B cell (primary cell): ENCODE data around the gene TBC1D20. TPM values are rescaled to one million over a fixed set of nuclear protein-coding genes. Genes with fewer than 3 reads are reported as not detected.

ENCODE experiments used
- ATAC-seq: fragments of 200-7000 bp; cut with Tn5 transposase; one replicate; pipeline ENCODE4 v1.10.0; 2021; ENCODE audit warnings: low read depth, mild to moderate bottlenecking, moderate number of reproducible peaks, moderate library complexity
- CTCF ChIA-PET: fragments of 350-600 bp; sonication (Branson Sonifier 250); formaldehyde crosslinking; loops from one replicate; lab custom pipeline; 2021; ENCODE audit warnings: antibody characterized with exemption, inconsistent platforms; lab: Charles Lee
- POLR2A ChIA-PET: fragments of 350-600 bp; sonication (Branson Sonifier 250); formaldehyde crosslinking; loops from one replicate; lab custom pipeline; 2021; ENCODE audit warnings: antibody characterized with exemption; lab: Charles Lee
- DNase-seq: peaks from one replicate; pipeline ENCODE4 v3.0.0; 2013
- H2AFZ ChIP-seq: 2 replicates; pipeline ENCODE4 v1.6.1; 2012; ENCODE audit warnings: mild to moderate bottlenecking, low read depth, low read length; ENCODE audit not compliant: insufficient read depth, poor library complexity, severe bottlenecking
- H3K27ac ChIP-seq, 2 donors: 1 replicate in 1 of 2; 2 replicates in 1 of 2; pipeline ENCODE4 v1.5.1; 2012 to 2013; ENCODE audit warnings: low read length in 2 of 2, mild to moderate bottlenecking in 2 of 2, moderate library complexity in 1 of 2
- H3K27me3 ChIP-seq, 4 experiments: fragments of 200-600 bp in 1 of 4; sonication (generic) in 1 of 4; replicated peaks in 1 of 4; 1 replicate in 2 of 4; 2 replicates in 2 of 4; pipeline versions ENCODE4 v1.6.1 to v1.7.0; 2013 to 2016; ENCODE audit warnings: low read length in 3 of 4, mild to moderate bottlenecking in 2 of 4, mixed read lengths in 1 of 4, moderate library complexity in 1 of 4; ENCODE audit not compliant: insufficient read depth in 4 of 4, control insufficient read depth in 3 of 4; ENCODE audit errors: control extremely low read depth in 1 of 4
- H3K36me3 ChIP-seq, 2 experiments: replicated peaks in 1 of 2; 1 replicate in 1 of 2; 2 replicates in 1 of 2; pipeline versions ENCODE4 v1.6.1 to v1.7.1; 2013; ENCODE audit warnings: low read length in 1 of 2; ENCODE audit not compliant: insufficient read depth in 2 of 2, control insufficient read depth in 1 of 2; ENCODE audit errors: control extremely low read depth in 1 of 2, extremely low read depth in 1 of 2
- H3K4me1 ChIP-seq, 2 donors: fragments of 200-600 bp in 1 of 2; sonication (generic) in 1 of 2; 1 replicate in 1 of 2; 2 replicates in 1 of 2; pipeline versions ENCODE4 v1.5.1 to v1.6.1; 2013 to 2017; ENCODE audit warnings: low read length in 2 of 2; ENCODE audit not compliant: control insufficient read depth in 2 of 2, insufficient read depth in 2 of 2
- H3K4me2 ChIP-seq: replicated peaks from 2 replicates; pipeline ENCODE3; 2012; ENCODE audit warnings: mild to moderate bottlenecking, low read depth, low read length; ENCODE audit not compliant: poor library complexity, severe bottlenecking
- H3K4me3 ChIP-seq, 5 experiments: fragments of 200-600 bp in 1 of 5; sonication (generic) in 1 of 5; 1 replicate in 3 of 5; 2 replicates in 2 of 5; pipeline versions ENCODE4 v1.5.1 to v1.7.0; 2011 to 2016; ENCODE audit warnings: low read length in 4 of 5, mild to moderate bottlenecking in 4 of 5, low read depth in 2 of 5, control low read depth in 1 of 5, moderate library complexity in 1 of 5; ENCODE audit not compliant: insufficient read depth in 1 of 5; ENCODE audit errors: control extremely low read depth in 1 of 5, extremely low read depth in 1 of 5
- H3K79me2 ChIP-seq: fragments of 200-600 bp; sonication (generic); one replicate; pipeline ENCODE4 v1.6.0; 2016; ENCODE audit warnings: low read length; ENCODE audit not compliant: control insufficient read depth, insufficient read depth
- H3K9ac ChIP-seq: fragments of 200-600 bp; sonication (generic); 2 replicates; pipeline ENCODE4 v1.6.1; 2017; ENCODE audit warnings: mild to moderate bottlenecking, low read length, moderate library complexity
- H3K9me3 ChIP-seq, 3 donors: one replicate each; pipeline versions ENCODE4 v1.6.1 to v1.7.1; 2013; ENCODE audit warnings: low read length in 2 of 3; ENCODE audit not compliant: control insufficient read depth in 2 of 3, insufficient read depth in 1 of 3; ENCODE audit errors: control extremely low read depth in 1 of 3
- H4K20me1 ChIP-seq: 2 replicates; pipeline ENCODE4 v1.6.0; 2012; ENCODE audit warnings: mild to moderate bottlenecking, low read length; ENCODE audit not compliant: insufficient read depth, control insufficient read depth, poor library complexity, severe bottlenecking
- H3K27ac Mint-ChIP-seq: one replicate; pipeline ENCODE4 v1.8.0; 2021; ENCODE audit warnings: mixed read lengths
- H3K27me3 Mint-ChIP-seq: one replicate; pipeline ENCODE4 v1.8.0; 2021; ENCODE audit warnings: mixed read lengths
- H3K4me1 Mint-ChIP-seq: one replicate; pipeline ENCODE4 v1.8.0; 2021; ENCODE audit warnings: mixed read lengths
- H3K4me3 Mint-ChIP-seq: one replicate; pipeline ENCODE4 v1.8.0; 2021; ENCODE audit warnings: mixed read lengths
- H3K9me3 Mint-ChIP-seq: one replicate; pipeline ENCODE4 v1.8.0; 2022; ENCODE audit warnings: mixed read lengths; ENCODE audit not compliant: insufficient read depth
- CTCF ChIP-seq: fragments of 200-600 bp; IDR thresholded peaks from one replicate; pipeline ENCODE4 v1.8.0; 2022; ENCODE audit warnings: antibody characterized with exemption, mild to moderate bottlenecking
- EZH2 ChIP-seq: IDR thresholded peaks from 2 replicates; pipeline ENCODE4 v1.6.1; 2012; ENCODE audit warnings: borderline replicate concordance, low read depth, mild to moderate bottlenecking, moderate library complexity, low read length; ENCODE audit not compliant: insufficient read depth, poor library complexity, severe bottlenecking
- WGBS: methylation state at CpG from one replicate; pipeline ENCODE4 v1.1.5; 2013; ENCODE audit warnings: missing lambda C conversion rate; ENCODE audit not compliant: insufficient coverage; 5-methylcytosine and 5-hydroxymethylcytosine counted together
- intact Hi-C: fragments of 100-400 bp; cut with micrococcal nuclease; formaldehyde crosslinking; loops from one replicate; pipeline ENCODE4 v1.10.0; 2022
- polyA plus RNA-seq: library from polyadenylated mRNA; depleted of rRNA; stranded (reverse); fragments of >200 nt; gene quantifications from 2 replicates; pipeline ENCODE4 v1.2.3, GENCODE V29; 2012
- total RNA-seq, 2 donors: library from RNA; stranded (reverse); fragments of 120-200 nt in 1 of 2; gene quantifications; 1 replicate in 1 of 2; 2 replicates in 1 of 2; pipeline versions ENCODE4 v1.2.3 to v1.2.4, GENCODE V29; 2013 to 2022

The TBC1D20 gene
- total and polyA plus RNA-seq, 2 donors (not counting 1 experiment from before 2014, with no cell fraction given) = 31.7 to 40.0 TPM

GRCh38 chr20:431012-431904 is 31.1 kb downstream of the TBC1D20 start:
- H3K27me3 Mint-ChIP-seq = no peaks in the 10 kb centered on the region
- ChIA-PET CTCF (interaction anchor here (0.6 to 1.2 kb wide), 5 partner anchors 24 to 77 kb away, joined by 3 to 9 read pairs (median 4); no protein-coding TSS in a partner anchor), POLR2A (interaction anchor here (0.5 kb wide), 1 partner anchor 16 kb away, joined by 7 read pairs; no protein-coding TSS in a partner anchor)
- H3K4me1 ChIP-seq = peaks cover 10 to 23% of the 10 kb centered on the region in 2 donors
- no peaks in the 10 kb centered on the region for H3K27me3 ChIP-seq
- H2AFZ ChIP-seq = no peak overlapping the region
- H3K36me3 ChIP-seq = peaks cover 0 to 57% of the 10 kb centered on the region in 2 experiments
- no peak overlapping the region for H3K27ac ChIP-seq
- H3K9ac ChIP-seq = no peak overlapping the region
- peak overlapping the region; percentile 73 for H3K27ac Mint-ChIP-seq
- H4K20me1 ChIP-seq = no peaks in the 10 kb centered on the region
- H3K9me3 ChIP-seq = no peaks in the 10 kb centered on the region
- intact Hi-C loops = loop anchor here (1.0 kb wide), 1 partner anchor 77 kb away; no protein-coding TSS in a partner anchor
- H3K4me3 ChIP-seq = no peak overlapping the region
- peaks cover 3% of the 10 kb centered on the region for H3K79me2 ChIP-seq
- peaks cover 35% of the 10 kb centered on the region for H3K4me1 Mint-ChIP-seq
- ATAC-seq (no peak), DNase-seq (peak; percentile 30)
- WGBS = 87% methylated on average over 17 of the region's 17 CpGs
- TF ChIP-seq CTCF (no peak), EZH2 (no peak)
- no peaks in the 10 kb centered on the region for H3K9me3 Mint-ChIP-seq
- no peak overlapping the region for H3K4me3 Mint-ChIP-seq
- H3K4me2 ChIP-seq = no peak overlapping the region
